Fibroblast of mammary gland (primary cell): ENCODE data around the gene SSUH2.

ENCODE experiments used
- DNase-seq: peaks from one replicate; pipeline ENCODE4 v3.0.0-alpha.2; 2010; ENCODE audit warnings: low read depth
- H3K4me3 ChIP-seq: 2 replicates; pipeline ENCODE4 v1.5.1; 2011; ENCODE audit warnings: low read depth, mild to moderate bottlenecking, low read length, moderate library complexity; ENCODE audit not compliant: control insufficient read depth
- TF ChIP-seq, protein P1 (sequence below): conservative IDR thresholded peaks from 2 replicates; pipeline ENCODE4 v1.5.1; 2011; ENCODE audit warnings: low read depth, low read length, inconsistent platforms; ENCODE audit not compliant: control insufficient read depth, insufficient read depth

SSUH2 gene

DNA sequence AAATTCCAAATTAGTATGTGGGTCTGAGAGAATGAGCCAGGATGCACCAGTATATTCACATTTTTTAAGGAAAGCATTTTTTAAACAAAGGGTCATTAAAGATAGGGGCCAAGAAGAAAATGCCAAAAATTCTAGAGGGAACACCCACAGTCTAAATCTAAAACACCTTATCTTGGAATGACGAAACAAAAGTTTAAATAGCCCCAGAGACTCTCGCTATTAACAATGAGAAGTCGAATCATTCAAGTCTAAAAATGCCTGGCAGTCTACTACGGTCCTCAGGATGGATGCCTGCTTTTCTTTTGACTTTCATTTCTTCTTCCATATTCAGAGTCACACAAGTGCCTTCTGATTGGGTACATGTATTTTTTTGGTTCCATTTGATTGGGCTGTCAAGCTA lies 66.3 kb downstream of the SSUH2 start:
- DNase-seq: no peak
- H3K4me3 ChIP-seq: no peak overlapping the region
- TF ChIP-seq, protein P1, sequence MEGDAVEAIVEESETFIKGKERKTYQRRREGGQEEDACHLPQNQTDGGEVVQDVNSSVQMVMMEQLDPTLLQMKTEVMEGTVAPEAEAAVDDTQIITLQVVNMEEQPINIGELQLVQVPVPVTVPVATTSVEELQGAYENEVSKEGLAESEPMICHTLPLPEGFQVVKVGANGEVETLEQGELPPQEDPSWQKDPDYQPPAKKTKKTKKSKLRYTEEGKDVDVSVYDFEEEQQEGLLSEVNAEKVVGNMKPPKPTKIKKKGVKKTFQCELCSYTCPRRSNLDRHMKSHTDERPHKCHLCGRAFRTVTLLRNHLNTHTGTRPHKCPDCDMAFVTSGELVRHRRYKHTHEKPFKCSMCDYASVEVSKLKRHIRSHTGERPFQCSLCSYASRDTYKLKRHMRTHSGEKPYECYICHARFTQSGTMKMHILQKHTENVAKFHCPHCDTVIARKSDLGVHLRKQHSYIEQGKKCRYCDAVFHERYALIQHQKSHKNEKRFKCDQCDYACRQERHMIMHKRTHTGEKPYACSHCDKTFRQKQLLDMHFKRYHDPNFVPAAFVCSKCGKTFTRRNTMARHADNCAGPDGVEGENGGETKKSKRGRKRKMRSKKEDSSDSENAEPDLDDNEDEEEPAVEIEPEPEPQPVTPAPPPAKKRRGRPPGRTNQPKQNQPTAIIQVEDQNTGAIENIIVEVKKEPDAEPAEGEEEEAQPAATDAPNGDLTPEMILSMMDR: no peak

DNA sequence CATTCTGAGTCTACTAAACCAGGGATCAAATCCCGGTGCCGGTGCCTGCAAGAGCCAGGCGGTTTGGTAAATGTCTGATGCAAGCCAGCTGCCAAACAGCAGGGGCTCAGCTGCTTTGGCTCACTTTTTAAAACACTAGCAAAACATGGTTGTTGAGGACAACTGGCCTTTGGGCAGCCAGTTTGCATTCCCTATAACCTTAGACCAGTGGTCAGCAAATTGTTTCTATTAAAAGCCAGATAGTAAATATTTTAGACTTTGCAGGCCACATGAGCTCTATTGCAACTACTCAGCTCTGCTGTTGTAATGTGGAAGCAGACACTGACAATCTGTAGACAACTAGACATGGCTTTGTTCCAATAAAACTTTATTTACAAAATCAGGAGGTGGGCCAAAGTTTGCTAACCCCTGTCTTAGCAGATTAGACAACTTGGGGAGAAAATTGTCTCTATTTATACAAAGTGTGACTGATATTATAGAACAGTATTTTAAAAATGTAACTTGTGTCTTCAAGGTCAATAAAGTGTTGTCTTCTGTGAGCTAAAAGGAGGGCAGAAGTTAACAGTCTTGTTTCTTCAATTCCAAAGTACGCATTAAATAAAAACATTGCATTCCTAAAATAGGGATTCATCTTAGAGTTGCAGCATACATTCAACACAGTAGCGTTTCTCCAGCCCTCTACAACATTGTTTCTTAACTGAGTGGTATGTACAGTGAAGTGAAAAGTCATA lies 67.6 kb downstream of the SSUH2 start:
- peak; percentile 54 for DNase-seq
- TF ChIP-seq, protein P1: no peak
- no peak overlapping the region for H3K4me3 ChIP-seq

DNA sequence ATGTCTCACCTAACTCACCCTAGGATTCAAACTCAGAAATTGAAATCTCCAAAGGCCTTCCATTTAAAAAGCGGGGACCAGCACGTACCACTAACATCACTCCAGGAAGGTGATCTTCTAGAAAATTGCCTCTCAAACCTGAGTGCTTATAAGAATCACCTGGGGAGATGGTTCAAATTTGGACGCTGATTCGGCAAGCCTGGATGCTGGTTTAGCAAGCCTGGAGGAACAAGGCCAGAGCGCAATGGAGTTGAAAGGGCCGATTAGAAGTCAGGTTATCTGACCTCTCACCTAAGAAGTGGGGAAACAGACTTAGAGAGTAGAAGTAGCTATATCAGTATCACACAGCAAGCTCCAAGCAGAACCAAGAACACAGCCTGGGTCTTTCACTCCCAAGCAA lies 68.2 kb downstream of the SSUH2 start:
- DNase-seq: no peak
- no peak overlapping the region for H3K4me3 ChIP-seq
- TF ChIP-seq, protein P1: no peak

DNA sequence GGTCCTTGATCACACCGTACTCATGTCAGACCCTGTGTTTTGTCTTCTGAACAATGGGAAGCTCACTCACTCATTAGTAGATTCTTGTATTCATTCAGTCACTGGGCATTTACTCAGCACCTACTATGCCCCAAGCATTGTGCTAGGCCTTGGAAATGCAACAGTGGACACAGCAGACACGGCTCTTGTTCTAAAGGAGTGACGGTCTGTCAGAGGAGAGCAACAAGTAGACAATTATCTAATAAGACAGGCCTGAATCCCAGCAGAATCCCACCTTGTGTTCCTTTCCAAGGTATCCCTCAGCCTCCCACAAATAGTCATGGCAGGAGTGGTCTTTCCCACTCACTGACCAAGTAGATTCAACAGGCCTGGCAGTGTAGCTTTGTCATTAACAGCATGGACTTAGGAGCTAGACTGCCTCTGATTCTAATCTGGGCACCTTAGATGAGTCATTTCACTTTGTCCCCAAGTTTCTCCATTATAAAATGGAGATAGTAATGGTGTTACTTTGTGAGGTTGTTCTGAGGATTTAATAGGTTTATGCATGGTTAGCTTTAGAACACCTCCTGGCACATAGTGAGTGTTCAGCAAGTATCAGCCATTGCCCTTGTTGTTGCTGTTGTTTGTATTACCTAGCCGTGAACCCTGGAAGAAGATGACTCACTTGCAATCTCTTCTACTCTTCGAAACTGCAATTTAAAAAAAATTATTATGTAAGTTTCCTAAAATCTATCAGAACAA lies 69.1 kb downstream of the SSUH2 start:
- peak; percentile 44 for DNase-seq

DNA sequence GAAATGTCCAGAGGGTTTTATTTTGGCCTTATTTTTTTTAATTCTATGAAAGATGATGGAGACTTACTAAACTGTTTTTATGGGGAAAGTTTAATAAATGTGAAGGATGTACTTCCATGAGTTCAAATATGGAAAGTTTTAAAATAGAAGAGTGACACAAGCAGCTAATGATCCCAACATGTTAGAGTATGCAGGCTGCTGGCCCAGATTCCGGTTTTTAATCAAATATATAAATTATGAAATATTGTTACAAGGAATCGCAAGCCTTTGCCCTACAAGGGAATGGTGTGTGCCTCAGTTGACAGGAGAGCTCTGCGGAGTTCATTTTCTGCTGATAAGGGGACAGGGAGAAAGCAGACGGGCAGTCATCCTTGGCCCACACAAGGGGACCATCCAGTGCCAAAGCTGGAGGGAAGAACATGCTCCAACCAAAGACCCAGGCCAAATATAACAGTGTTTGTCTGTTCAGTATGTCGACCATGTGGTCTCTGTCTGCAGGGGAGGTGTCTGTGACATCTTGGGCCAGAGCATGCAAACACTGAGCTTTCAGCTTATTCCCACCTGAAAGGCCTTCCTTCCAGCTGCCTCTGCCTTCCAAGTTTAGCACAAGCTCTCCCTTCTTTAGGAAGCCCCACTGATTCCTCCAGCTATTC lies 69.8 kb downstream of the SSUH2 start:
- TF ChIP-seq, protein P1: no peak
- DNase-seq: no peak
- no peak overlapping the region for H3K4me3 ChIP-seq

More for the DNA sequence above, 69.1 kb downstream of the SSUH2 start:
- TF ChIP-seq, protein P1: no peak
- no peak overlapping the region for H3K4me3 ChIP-seq

DNA sequence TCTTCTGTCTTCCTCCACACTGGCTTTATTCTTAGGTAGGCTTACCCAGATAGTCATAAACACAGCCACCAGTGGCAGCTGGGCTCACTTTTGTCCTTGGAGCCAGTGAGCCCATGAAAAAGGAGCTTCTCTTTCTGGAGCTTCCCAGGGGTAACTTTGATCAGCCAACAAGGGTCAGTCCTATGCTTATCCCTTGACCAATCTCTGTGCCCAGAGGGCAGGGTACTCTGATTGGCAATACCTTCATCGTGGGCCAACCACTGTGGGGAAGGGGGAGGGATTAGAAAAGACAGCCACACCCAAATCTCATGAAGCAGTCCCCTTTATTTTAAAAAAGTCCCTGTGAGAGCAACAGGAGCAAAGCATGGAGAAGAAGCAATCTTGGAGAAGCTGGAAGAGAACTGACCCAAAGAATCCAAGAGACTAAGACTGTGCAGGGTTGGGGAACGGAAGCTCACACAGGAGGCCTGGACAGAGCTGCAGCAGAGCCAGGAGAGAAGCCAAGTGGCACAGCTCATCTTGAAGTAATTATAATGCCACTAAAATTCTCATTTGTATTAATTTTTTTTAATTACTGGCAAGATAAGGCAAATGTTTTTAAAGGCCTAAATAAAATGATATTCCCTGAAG lies 70.4 kb downstream of the SSUH2 start:
- no peak for DNase-seq
- H3K4me3 ChIP-seq: no peak overlapping the region
- TF ChIP-seq, protein P1: no peak
